Nephron progenitor cell (in vitro differentiated cells): ENCODE results near the gene MOCOS.

ENCODE experiments used
- DNase-seq: peaks from one replicate; pipeline ENCODE4 v3.0.0; 2021
- H3K27ac Mint-ChIP-seq: 2 replicates; pipeline ENCODE4 v1.8.0; 2021; ENCODE audit warnings: mild to moderate bottlenecking, moderate library complexity, mixed read lengths
- H3K27me3 Mint-ChIP-seq: 2 replicates; pipeline ENCODE4 v1.8.0; 2021; ENCODE audit warnings: mild to moderate bottlenecking, low read depth, mixed read lengths; ENCODE audit not compliant: poor library complexity
- H3K36me3 Mint-ChIP-seq: 2 replicates; pipeline ENCODE4 v1.8.0; 2021; ENCODE audit warnings: low read depth, mixed read lengths
- H3K4me1 Mint-ChIP-seq: 2 replicates; pipeline ENCODE4 v1.8.0; 2021; ENCODE audit warnings: mixed read lengths
- H3K4me3 Mint-ChIP-seq: 2 replicates; pipeline ENCODE4 v1.8.0; 2021; ENCODE audit warnings: mild to moderate bottlenecking, moderate library complexity, mixed read lengths
- H3K9me3 Mint-ChIP-seq: 2 replicates; pipeline ENCODE4 v1.8.0; 2021; ENCODE audit warnings: mild to moderate bottlenecking, moderate library complexity, mixed read lengths
- TF ChIP-seq, protein P1 (sequence below): fragments of 200-600 bp; sonication (generic); IDR thresholded peaks from 2 replicates; pipeline ENCODE4 v1.5.0; 2021; ENCODE audit warnings: antibody characterized with exemption

Gene MOCOS

DNA sequence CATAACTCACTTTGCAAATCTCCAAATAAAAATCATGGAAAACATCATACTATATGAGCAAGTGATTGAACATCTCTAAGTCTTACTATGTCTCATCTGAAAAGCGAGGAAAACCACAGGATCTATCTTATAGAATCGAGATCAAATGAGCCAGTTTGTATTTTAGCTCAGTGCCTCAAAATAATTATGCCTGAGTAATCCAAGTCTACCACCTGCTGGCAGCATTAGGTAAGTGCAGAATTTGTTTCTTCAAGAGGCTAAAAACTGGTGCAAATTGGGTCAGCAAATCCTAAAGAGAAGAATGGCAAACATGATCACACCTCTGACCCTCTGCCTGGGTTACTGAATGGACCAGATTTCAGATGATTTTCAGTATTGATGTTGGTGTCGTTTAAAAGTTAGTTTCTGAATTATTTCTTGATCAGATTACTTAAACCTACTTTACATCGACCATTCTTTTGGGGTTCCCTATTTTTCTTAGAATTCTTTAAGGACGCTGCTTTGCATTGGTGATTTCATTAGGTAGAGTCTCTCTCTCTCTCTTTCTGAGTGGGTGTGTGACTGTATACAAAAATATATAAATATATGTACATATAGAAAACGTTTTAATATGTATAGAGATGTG lies 97.5 kb downstream of the MOCOS start:
- peaks cover 21% of the 10 kb centered on the region for H3K27me3 Mint-ChIP-seq
- peak; percentile 39 for DNase-seq
- peaks cover 16% of the 10 kb centered on the region for H3K9me3 Mint-ChIP-seq
- H3K36me3 Mint-ChIP-seq: no peaks in the 10 kb centered on the region
- H3K4me3 Mint-ChIP-seq: no peak overlapping the region
- no peaks in the 10 kb centered on the region for H3K4me1 Mint-ChIP-seq
- TF ChIP-seq, protein P1, sequence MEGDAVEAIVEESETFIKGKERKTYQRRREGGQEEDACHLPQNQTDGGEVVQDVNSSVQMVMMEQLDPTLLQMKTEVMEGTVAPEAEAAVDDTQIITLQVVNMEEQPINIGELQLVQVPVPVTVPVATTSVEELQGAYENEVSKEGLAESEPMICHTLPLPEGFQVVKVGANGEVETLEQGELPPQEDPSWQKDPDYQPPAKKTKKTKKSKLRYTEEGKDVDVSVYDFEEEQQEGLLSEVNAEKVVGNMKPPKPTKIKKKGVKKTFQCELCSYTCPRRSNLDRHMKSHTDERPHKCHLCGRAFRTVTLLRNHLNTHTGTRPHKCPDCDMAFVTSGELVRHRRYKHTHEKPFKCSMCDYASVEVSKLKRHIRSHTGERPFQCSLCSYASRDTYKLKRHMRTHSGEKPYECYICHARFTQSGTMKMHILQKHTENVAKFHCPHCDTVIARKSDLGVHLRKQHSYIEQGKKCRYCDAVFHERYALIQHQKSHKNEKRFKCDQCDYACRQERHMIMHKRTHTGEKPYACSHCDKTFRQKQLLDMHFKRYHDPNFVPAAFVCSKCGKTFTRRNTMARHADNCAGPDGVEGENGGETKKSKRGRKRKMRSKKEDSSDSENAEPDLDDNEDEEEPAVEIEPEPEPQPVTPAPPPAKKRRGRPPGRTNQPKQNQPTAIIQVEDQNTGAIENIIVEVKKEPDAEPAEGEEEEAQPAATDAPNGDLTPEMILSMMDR: peak; percentile 87
- H3K27ac Mint-ChIP-seq: no peak overlapping the region

DNA sequence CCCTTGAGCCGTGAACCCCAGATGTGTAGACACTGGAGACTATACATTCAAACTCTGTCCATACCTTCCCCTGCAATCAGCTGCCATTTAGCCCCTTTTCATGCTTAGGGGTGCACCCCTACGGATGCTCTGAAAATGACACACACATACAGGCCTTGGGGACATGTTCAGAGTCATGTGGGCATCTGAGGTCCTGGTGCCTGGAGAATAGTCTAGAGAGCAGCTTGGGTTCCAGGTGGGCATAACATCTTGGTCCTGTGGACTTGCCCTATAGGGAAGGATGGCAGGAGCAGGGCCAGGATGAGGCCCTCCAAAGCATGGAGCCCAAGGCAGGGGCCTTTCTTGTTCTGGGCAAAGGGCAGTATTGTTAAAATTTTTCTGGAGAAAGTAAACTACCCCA lies 100.4 kb downstream of the MOCOS start:
- Mint-ChIP-seq H3K4me1 (no peaks in the 10 kb centered on the region), H3K4me3 (no peak overlapping the region), H3K27ac (no peak overlapping the region), H3K27me3 (peaks cover 6% of the 10 kb centered on the region), H3K9me3 (peaks cover 27% of the 10 kb centered on the region), H3K36me3 (no peaks in the 10 kb centered on the region)
- TF ChIP-seq, protein P1: no peak
- no peak for DNase-seq

DNA sequence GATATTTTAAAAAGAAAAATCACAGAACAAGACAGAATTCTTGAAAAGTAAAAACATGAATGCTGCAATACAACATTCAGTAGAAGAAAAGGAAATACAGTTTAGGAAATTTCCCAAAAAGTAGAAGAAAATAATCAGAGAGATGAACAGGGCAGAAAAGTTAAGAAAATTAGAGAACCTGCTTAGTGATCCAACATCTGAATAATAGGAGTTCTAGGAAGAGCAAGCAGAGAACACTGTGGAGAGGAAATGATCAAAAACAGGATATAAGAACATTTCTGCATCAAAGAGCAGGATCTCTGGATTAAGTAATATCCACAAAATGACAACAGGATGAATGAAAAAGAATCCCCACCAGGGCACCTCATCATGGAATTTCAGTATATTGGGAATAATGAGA lies 101.4 kb downstream of the MOCOS start:
- H3K4me1 Mint-ChIP-seq: no peaks in the 10 kb centered on the region
- no peak overlapping the region for H3K27ac Mint-ChIP-seq
- no peaks in the 10 kb centered on the region for H3K36me3 Mint-ChIP-seq
- peaks cover 6% of the 10 kb centered on the region for H3K27me3 Mint-ChIP-seq
- DNase-seq: no peak
- TF ChIP-seq, protein P1: no peak
- no peak overlapping the region for H3K4me3 Mint-ChIP-seq
- H3K9me3 Mint-ChIP-seq: peaks cover 27% of the 10 kb centered on the region

DNA sequence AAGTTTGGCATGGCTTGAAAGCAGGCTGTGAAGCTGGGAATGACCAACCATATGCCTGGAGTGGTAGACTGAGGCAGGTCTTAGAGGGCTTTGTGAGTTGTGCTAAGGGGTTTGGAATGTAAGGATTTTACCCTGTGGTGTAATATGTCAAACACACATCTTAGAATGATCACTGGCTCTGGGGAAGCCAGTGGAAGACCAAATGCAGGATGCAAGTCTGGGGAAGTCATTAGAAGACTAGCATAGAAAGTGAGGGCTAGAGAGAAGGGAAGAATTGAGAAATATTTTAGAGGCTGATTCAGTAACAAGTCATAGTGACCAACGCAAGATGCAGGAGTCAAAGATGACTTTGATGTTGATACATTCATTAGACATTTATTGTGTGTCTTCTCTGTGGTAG lies 106.7 kb downstream of the MOCOS start:
- TF ChIP-seq, protein P1: no peak
- H3K27ac Mint-ChIP-seq: no peak overlapping the region
- peaks cover 5% of the 10 kb centered on the region for H3K4me1 Mint-ChIP-seq
- DNase-seq: no peak
- peaks cover 18% of the 10 kb centered on the region for H3K9me3 Mint-ChIP-seq
- no peaks in the 10 kb centered on the region for H3K36me3 Mint-ChIP-seq
- peaks cover 6% of the 10 kb centered on the region for H3K27me3 Mint-ChIP-seq
- H3K4me3 Mint-ChIP-seq: no peak overlapping the region

DNA sequence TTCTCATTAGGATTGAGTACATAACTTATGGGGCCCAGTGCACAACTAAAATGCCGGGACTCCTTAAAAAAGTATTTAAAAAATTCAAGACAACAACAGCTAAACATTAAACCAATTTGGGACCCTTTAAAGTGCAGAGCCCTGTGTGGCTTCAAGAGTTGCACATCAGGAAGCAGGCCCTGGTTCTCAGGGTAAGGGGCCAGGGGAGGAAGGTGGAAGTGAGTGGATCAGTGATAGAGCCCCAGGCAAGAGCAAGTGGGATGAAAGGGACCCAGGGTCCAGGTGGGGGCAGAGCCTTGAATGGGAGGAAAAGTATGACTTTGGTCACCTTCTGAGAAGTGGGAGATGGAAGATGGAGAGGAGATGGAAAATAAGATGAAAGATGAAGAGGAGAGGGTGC lies 107.9 kb downstream of the MOCOS start:
- peaks cover 9% of the 10 kb centered on the region for H3K9me3 Mint-ChIP-seq
- H3K36me3 Mint-ChIP-seq: no peaks in the 10 kb centered on the region
- H3K4me1 Mint-ChIP-seq: peaks cover 14% of the 10 kb centered on the region
- peaks cover 9% of the 10 kb centered on the region for H3K27me3 Mint-ChIP-seq
- DNase-seq: no peak
- H3K4me3 Mint-ChIP-seq: no peak overlapping the region
- TF ChIP-seq, protein P1: no peak
- H3K27ac Mint-ChIP-seq: no peak overlapping the region

DNA sequence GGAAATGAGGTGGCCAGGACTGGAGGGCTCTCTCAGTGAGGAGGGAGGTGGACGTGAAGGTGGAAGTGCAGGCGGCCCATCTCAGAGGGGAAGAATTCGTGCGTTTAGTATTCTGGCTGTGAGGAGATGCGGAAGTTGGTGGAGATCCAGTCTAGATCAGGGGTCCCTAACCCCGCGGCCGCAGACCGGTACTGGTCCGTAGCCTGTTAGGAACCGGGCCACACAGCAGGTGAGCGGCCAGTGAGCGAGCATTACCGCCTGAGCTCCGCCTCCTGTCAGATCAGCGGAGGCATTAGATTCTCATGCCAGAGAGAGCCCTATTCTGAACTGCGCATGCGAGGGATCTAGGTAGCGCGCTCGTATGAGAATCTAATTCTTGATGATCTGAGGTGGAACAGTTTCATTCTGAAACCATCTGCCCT lies 108.6 kb downstream of the MOCOS start:
- DNase-seq: no peak
- H3K27ac Mint-ChIP-seq: no peak overlapping the region
- H3K4me3 Mint-ChIP-seq: no peak overlapping the region
- peaks cover 9% of the 10 kb centered on the region for H3K9me3 Mint-ChIP-seq
- H3K4me1 Mint-ChIP-seq: peaks cover 14% of the 10 kb centered on the region
- H3K27me3 Mint-ChIP-seq: peaks cover 9% of the 10 kb centered on the region
- no peaks in the 10 kb centered on the region for H3K36me3 Mint-ChIP-seq
- TF ChIP-seq, protein P1: no peak
